SK-N-MC (cell line): Measurements from ENCODE around the gene ZNF524.

Source experiments
- EZH2 ChIP-seq: fragments of 200-600 bp; sonication (generic); IDR thresholded peaks from one replicate; pipeline ENCODE4 v1.6.1; 2017; ENCODE audit warnings: antibody characterized with exemption
- POLR2AphosphoS5 ChIP-seq: IDR thresholded peaks from 2 replicates; pipeline ENCODE4 v1.6.1; 2012; ENCODE audit warnings: mild to moderate bottlenecking, low read depth, low read length, borderline replicate concordance

DNA sequence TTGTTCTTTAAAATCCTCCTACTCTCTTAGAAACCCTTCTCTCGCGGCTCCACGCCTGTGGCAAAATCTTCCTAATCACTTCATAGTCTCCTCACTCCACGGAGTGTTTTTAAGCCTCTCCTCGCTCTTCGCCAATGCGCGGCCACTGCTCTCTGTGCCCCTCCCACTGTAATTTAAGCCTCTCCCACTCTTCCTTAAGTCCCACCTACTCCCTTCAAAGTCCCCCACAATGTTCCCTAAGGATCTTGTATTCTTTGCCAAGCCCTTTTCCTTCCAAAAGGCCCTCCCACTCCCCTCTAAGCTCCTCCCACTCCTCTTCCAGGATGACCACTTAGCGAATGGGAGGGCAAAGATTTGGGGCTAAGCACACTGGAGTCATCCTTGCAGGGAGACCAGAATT is 2.1 kb upstream of the ZNF524 start:
- TF ChIP-seq POLR2AphosphoS5 (no peak), EZH2 (no peak)
